Esophagus squamous epithelium (tissue), 5 donors: ENCODE measurements around the gene ZMPSTE24. TPM values are rescaled to one million over a fixed set of nuclear protein-coding genes. Genes with fewer than 3 reads are reported as not detected.

Experiments used
- DNase-seq: peaks from one replicate; lab custom pipeline; 2025; lab: John Stamatoyannopoulos, UW
- H3K27ac ChIP-seq, 4 donors: fragments of 200-600 bp; sonication (generic); one replicate each; pipeline ENCODE4 v1.5.1; 2016 to 2019; ENCODE audit warnings: mild to moderate bottlenecking in 1 of 4
- H3K27me3 ChIP-seq, 4 donors: fragments of 200-600 bp; sonication (generic); 1 replicate in 3 of 4; 2 replicates in 1 of 4; pipeline versions ENCODE4 v1.5.1 to v1.6.0; 2017 to 2021; ENCODE audit warnings: antibody characterized with exemption in 1 of 4
- H3K36me3 ChIP-seq, 3 donors: fragments of 200-600 bp; sonication (generic); one replicate each; pipeline ENCODE4 v1.5.1; 2016 to 2019
- H3K4me1 ChIP-seq, 3 donors: fragments of 200-600 bp; sonication (generic); one replicate each; pipeline ENCODE4 v1.5.1; 2017 to 2019
- H3K4me3 ChIP-seq, 4 donors: fragments of 200-600 bp; sonication (generic); 1 replicate in 3 of 4; 2 replicates in 1 of 4; pipeline ENCODE4 v1.5.1; 2016 to 2019; ENCODE audit warnings: mild to moderate bottlenecking in 2 of 4, moderate library complexity in 1 of 4
- H3K9me3 ChIP-seq, 3 donors: fragments of 200-600 bp; sonication (generic); one replicate each; pipeline ENCODE4 v1.5.1; 2016 to 2019
- POLR2A ChIP-seq, 4 donors: fragments of 450-650 bp; IDR thresholded peaks; one replicate each; pipeline ENCODE4 v1.6.1; 2017; ENCODE audit warnings: antibody characterized with exemption in 4 of 4, mild to moderate bottlenecking in 4 of 4, moderate library complexity in 3 of 4
- WGBS, 2 donors: methylation state at CpG; one replicate each; pipeline ENCODE4 v1.1.5; 2018; 5-methylcytosine and 5-hydroxymethylcytosine counted together
- intact Hi-C: fragments of 100-400 bp; cut with DNase I; formaldehyde crosslinking; loops from one replicate; pipeline ENCODE4 v1.15.0; 2022
- total RNA-seq, 4 donors: library from RNA; depleted of rRNA; stranded (reverse); fragments of >200 nt; gene quantifications; one replicate each; pipeline ENCODE4 v1.1.0, GENCODE V29; 2016
- TF ChIP-seq, protein P1 (sequence below), 6 experiments: fragments of 450-650 bp in 4 of 6; fragments of 200-600 bp in 2 of 6; sonication (generic) in 2 of 6; IDR thresholded peaks; one replicate each; pipeline ENCODE4 v1.5.1; 2016 to 2019; ENCODE audit warnings: antibody characterized with exemption in 6 of 6, mild to moderate bottlenecking in 4 of 6, moderate library complexity in 4 of 6
- donor health status: DM: yes; HTN: yes; CAD: no.

ZMPSTE24 gene
- total RNA-seq, 4 donors from 2014 or later = 26.2 to 47.1 (median 39.0) TPM

DNA sequence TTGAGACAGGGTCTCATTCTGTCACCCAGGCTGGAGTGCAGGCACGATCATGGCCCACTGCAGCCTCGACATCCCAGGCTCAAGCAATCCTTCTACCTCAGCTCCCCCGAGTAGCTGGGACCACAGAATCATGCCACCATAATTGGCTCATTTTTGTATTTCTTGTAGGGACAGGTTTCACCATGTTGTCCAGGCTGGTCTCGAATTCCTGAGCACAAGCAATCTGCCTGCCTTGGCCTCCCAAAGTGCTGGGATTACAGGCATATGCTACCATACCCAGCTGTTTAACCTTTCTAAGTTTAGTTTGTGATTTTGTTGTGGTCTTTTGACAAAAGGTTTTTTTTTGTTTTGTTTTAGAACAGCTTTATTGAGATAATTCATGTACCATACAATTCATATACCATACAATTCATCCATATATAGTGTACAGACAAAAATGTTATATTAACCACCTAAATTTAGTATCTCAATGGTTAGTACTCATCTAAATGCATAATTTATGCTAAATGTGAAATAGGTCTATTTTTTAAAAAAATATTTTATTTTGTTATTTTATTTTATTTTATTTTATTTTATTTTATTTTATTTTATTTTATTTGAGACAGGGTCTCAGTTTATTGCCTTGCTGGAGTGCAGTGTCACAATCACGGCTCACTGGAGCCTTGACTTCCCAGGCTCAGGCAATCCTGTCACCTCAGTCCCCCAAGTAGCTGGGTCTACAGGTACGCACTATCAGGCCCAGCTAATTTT, 8.9 kb downstream of the ZMPSTE24 start:
- TF ChIP-seq, protein P1, sequence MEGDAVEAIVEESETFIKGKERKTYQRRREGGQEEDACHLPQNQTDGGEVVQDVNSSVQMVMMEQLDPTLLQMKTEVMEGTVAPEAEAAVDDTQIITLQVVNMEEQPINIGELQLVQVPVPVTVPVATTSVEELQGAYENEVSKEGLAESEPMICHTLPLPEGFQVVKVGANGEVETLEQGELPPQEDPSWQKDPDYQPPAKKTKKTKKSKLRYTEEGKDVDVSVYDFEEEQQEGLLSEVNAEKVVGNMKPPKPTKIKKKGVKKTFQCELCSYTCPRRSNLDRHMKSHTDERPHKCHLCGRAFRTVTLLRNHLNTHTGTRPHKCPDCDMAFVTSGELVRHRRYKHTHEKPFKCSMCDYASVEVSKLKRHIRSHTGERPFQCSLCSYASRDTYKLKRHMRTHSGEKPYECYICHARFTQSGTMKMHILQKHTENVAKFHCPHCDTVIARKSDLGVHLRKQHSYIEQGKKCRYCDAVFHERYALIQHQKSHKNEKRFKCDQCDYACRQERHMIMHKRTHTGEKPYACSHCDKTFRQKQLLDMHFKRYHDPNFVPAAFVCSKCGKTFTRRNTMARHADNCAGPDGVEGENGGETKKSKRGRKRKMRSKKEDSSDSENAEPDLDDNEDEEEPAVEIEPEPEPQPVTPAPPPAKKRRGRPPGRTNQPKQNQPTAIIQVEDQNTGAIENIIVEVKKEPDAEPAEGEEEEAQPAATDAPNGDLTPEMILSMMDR (IDR thresholded peaks at IDR 0.05) = no peak
- no peak for TF ChIP-seq POLR2A (IDR thresholded peaks at IDR 0.05)
- Histone ChIP-seq H3K4me3 (no peak overlapping the region), H3K9me3 (no peaks in the 10 kb centered on the region), H3K4me1 (peaks cover 0 to 54% (median 7%) of the 10 kb centered on the region in 3 donors), H3K27me3 (no peaks in the 10 kb centered on the region), H3K36me3 (peaks cover 0 to 84% (median 12%) of the 10 kb centered on the region in 3 donors), H3K27ac (peak overlapping the region in 3 of 4 donors; percentile 43 to 70 (median 54))
- no peak for DNase-seq
- intact Hi-C loops = no loop called here
- 65 to 74% methylated on average over 6 of the region's 6 CpGs for WGBS, 2 donors

DNA sequence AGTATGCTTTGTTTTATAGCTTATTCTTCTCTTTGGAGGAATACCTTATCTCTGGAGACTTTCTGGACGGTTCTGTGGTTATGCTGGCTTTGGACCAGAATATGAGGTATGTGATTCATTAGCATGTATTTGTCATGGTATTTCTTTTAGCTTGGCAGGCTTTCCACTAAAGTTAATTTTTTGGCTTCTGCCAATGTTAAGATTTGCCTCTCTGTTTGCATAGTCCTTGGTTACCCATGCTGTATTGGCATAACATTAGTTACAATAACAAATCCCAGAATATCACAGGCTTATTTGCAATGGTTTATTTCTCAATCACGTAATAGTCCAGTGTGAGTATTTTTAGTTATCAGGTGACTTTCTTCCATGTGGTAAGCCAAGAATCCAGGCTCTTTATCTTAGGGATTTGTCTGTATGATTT, 9.7 kb downstream of the ZMPSTE24 start:
- no peak overlapping the region for H3K4me3 ChIP-seq
- WGBS, 2 donors = 23 to 37% methylated on average over 2 of the region's 2 CpGs
- no peaks in the 10 kb centered on the region for H3K9me3 ChIP-seq
- TF ChIP-seq, protein P1 (IDR thresholded peaks at IDR 0.05) = no peak
- TF ChIP-seq POLR2A (IDR thresholded peaks at IDR 0.05) = no peak
- H3K27ac ChIP-seq = peak overlapping the region in 3 of 4 donors; percentile 43 to 70 (median 54)
- intact Hi-C loops = no loop called here
- H3K4me1 ChIP-seq = peaks cover 0 to 46% (median 7%) of the 10 kb centered on the region in 3 donors
- peaks cover 0 to 84% (median 8%) of the 10 kb centered on the region in 3 donors for H3K36me3 ChIP-seq
- DNase-seq = no peak
- H3K27me3 ChIP-seq = no peaks in the 10 kb centered on the region

DNA sequence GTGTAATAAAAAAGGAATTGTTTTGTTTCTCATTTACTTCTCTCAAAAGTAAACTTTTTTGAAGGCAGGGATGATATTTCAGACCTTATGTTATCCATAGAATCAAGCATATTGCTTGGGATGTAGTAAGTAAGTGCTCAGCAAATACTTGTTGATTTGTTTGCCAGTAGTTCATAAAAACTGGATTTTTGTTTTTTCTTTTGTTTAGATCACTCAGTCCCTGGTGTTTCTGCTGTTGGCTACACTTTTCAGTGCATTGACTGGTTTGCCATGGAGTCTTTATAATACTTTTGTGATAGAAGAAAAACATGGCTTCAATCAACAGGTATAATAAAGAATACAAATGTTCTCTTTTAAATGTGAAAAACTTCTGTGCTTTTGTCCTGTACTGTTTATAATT, 10.2 kb downstream of the ZMPSTE24 start:
- H3K36me3 ChIP-seq = peaks cover 0 to 84% (median 8%) of the 10 kb centered on the region in 3 donors
- no peaks in the 10 kb centered on the region for H3K9me3 ChIP-seq
- intact Hi-C loops = no loop called here
- H3K4me3 ChIP-seq = no peak overlapping the region
- TF ChIP-seq, protein P1 (IDR thresholded peaks at IDR 0.05) = no peak
- no peak for TF ChIP-seq POLR2A (IDR thresholded peaks at IDR 0.05)
- peak overlapping the region in 3 of 4 donors; percentile 54 to 70 (median 54) for H3K27ac ChIP-seq
- no peaks in the 10 kb centered on the region for H3K27me3 ChIP-seq
- no peak for DNase-seq
- peaks cover 0 to 42% (median 7%) of the 10 kb centered on the region in 3 donors for H3K4me1 ChIP-seq

DNA sequence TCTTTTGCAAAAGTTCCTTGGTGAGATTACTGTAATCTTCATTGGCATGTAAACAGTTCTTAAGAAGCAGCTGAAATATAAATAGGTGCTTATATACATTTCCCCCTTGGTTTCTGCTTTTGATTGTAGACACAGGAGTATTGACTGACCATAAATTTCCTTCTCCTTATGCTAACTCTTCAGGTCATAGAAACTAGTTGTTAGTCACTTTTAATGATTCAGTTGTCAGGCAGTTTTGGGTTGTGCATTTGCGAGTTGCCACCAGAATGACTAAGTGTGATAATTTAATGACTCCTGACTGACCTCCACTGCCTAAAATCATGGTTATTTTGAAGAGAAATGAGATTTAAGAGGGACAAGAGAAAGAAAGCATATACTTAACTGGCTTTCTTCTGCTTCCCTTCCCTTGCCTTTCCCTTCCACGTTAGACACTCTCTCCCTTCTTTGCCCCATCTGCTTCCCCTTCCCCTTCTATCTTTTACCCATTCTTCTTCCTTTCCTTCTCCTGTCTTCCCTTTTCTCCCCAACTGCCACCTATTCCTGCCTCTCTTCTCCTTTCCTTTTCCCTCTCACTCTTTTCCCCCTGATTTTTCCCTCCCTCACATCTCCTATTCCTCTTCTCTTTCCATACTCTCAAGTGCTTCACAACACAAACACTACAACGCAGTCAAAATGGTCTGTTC, 12.3 kb downstream of the ZMPSTE24 start:
- no peaks in the 10 kb centered on the region for H3K27me3 ChIP-seq
- peaks cover 0 to 28% (median 7%) of the 10 kb centered on the region in 3 donors for H3K4me1 ChIP-seq
- no peak for DNase-seq
- peak overlapping the region in 1 of 4 donors; percentile 42 for H3K27ac ChIP-seq
- TF ChIP-seq, protein P1 (IDR thresholded peaks at IDR 0.05) = no peak
- TF ChIP-seq POLR2A (IDR thresholded peaks at IDR 0.05) = no peak
- peaks cover 0 to 83% (median 8%) of the 10 kb centered on the region in 3 donors for H3K36me3 ChIP-seq
- no peak overlapping the region for H3K4me3 ChIP-seq
- 67 to 80% methylated on average over 3 of the region's 3 CpGs for WGBS, 2 donors
- H3K9me3 ChIP-seq = no peaks in the 10 kb centered on the region
- intact Hi-C loops = no loop called here
